Kidney (tissue), 14 donors: ENCODE measurements around the gene ZBTB8A. TPM values are rescaled to one million over a fixed set of nuclear protein-coding genes. Genes with fewer than 3 reads are reported as not detected.

Source experiments
- DNase-seq, 5 donors: peaks; one replicate each; pipeline ENCODE4 v3.0.0-alpha.2; 2013 to 2020
- FAIRE-seq: peaks from 2 replicates; lab custom pipeline; 2012; peaks lifted over from hg19 to GRCh38; lab: Jason Lieb, UNC
- H3K27ac ChIP-seq, 2 donors: one replicate each; pipeline ENCODE4 v1.7.0; 2013; ENCODE audit warnings: low read depth in 2 of 2, low read length in 2 of 2, inconsistent platforms in 1 of 2
- H3K27me3 ChIP-seq: one replicate; pipeline ENCODE4 v1.7.1; 2013; ENCODE audit warnings: low read length, inconsistent platforms; ENCODE audit not compliant: control insufficient read depth, insufficient read depth
- H3K36me3 ChIP-seq, 3 donors: one replicate each; pipeline versions ENCODE4 v1.7.0 to v1.7.1; 2013; ENCODE audit warnings: low read length in 3 of 3, control low read depth in 1 of 3, inconsistent platforms in 1 of 3; ENCODE audit not compliant: insufficient read depth in 3 of 3, control insufficient read depth in 2 of 3
- H3K4me1 ChIP-seq, 3 donors: one replicate each; pipeline versions ENCODE4 v1.7.0 to v1.7.1; 2013; ENCODE audit warnings: low read length in 3 of 3, inconsistent platforms in 1 of 3, low read depth in 1 of 3; ENCODE audit not compliant: control insufficient read depth in 2 of 3, insufficient read depth in 2 of 3
- H3K4me3 ChIP-seq, 3 donors: one replicate each; pipeline versions ENCODE4 v1.7.0 to v1.8.1; 2013; ENCODE audit warnings: low read length in 3 of 3, control low read depth in 1 of 3, inconsistent platforms in 1 of 3
- H3K9ac ChIP-seq, 3 donors: one replicate each; pipeline versions ENCODE4 v1.7.0 to v1.7.1; 2013; ENCODE audit warnings: low read length in 3 of 3, control low read depth in 1 of 3, inconsistent platforms in 1 of 3
- H3K9me3 ChIP-seq, 3 donors: one replicate each; pipeline versions ENCODE4 v1.7.0 to v1.7.1; 2013; ENCODE audit warnings: low read length in 3 of 3, control low read depth in 1 of 3, inconsistent platforms in 1 of 3; ENCODE audit not compliant: control insufficient read depth in 2 of 3, insufficient read depth in 1 of 3
- CTCF ChIP-seq: IDR thresholded peaks from 3 replicates; pipeline ENCODE4 v1.5.1; 2012; ENCODE audit warnings: mild to moderate bottlenecking, moderate library complexity, borderline replicate concordance; ENCODE audit not compliant: insufficient read depth; ENCODE audit errors: extremely low read depth
- intact Hi-C: fragments of 100-400 bp; cut with DNase I; formaldehyde crosslinking; loops from one replicate; pipeline ENCODE4 v1.11.1; 2022
- polyA plus RNA-seq: library from polyadenylated mRNA; stranded (reverse); fragments of 350-450 nt; fragmentation: Illumina TruSeq; extraction: RNeasy Lipid Tissue Mini Kit (QIAGEN cat#74804); gene quantifications from one replicate; pipeline ENCODE4 v1.2.3, GENCODE V29; 2014; ENCODE audit warnings: low read depth, low replicate concordance; ENCODE audit not compliant: insufficient read depth
- total RNA-seq: library from RNA; stranded (reverse); fragmentation: NEBNext Ultra II Directional; extraction: Animal tissue kit (Norgen Biotek cat#: 25700); gene quantifications from one replicate; pipeline ENCODE4 v1.2.1, GENCODE V29; 2021
- donor health status: control.
- donor health status: control.
- donor health status: control.
- donor health status: control.
- donor health status: control.
- donor health status: DM: yes; HTN: yes; CAD: no.
- donor health status: Normal renal cell carcinoma (clear cell type).

The ZBTB8A gene
- total and polyA plus RNA-seq, 2 donors from 2014 or later: 1.8 to 10.4 TPM

DNA sequence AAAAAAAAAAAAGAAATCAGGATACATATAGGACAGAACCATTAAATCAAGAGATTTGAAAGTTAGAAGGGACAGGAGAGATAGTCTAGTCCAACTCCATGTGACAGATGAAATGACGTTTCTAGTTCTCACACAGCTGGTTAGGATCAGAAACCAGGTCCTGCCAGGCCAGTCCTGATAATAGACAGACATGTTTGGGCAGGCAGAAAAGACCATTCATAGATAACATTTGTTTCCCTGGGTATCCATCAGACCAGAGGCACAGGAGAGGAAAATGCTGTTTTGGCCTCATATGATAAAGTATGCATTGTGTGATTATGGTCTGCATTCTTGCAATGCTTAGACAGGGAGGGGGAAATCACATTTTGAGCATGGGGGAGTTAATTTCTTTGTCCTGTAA, 45.0 kb upstream of the ZBTB8A start:
- no peaks in the 10 kb centered on the region for H3K4me1 ChIP-seq
- no peak overlapping the region for H3K9ac ChIP-seq
- H3K27ac ChIP-seq: no peak overlapping the region
- no peak overlapping the region for H3K4me3 ChIP-seq
- H3K36me3 ChIP-seq: no peaks in the 10 kb centered on the region
- no peak for DNase-seq
- H3K27me3 ChIP-seq: no peaks in the 10 kb centered on the region
- no peak for TF ChIP-seq CTCF
- FAIRE-seq: no peak
- intact Hi-C loops: no loop called here
- no peaks in the 10 kb centered on the region for H3K9me3 ChIP-seq

DNA sequence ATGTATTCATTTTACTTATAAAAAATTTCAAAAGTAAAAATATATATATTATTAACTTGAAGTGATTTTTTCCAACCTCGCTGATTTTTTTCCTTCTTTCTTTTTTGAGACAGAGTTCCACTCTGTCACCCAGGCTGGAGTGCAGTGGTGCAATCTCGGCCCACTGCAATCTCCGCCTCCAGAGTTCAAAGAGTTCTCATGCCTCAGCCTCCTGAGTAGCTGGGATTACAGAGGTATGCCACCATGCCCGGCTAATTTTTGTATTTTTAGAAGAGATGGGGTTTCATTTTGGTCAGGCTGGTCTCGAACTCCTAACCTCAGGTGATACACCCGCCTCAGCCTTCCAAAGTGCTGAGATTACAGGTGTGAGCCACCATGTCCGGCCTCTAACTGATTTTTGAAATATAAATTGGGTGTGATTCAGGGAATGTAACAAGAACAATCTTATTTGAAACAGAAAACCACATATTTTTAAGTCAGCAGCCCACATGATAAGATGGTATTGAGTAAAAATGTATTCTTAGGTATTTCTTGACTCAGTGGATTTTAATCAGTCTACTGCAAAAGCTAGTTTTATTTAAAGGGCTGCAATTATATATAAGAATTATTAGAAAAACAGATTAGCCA, 44.4 kb upstream of the ZBTB8A start:
- no peaks in the 10 kb centered on the region for H3K36me3 ChIP-seq
- DNase-seq (no peak), FAIRE-seq (no peak)
- H3K4me3 ChIP-seq: no peak overlapping the region
- no peaks in the 10 kb centered on the region for H3K4me1 ChIP-seq
- H3K9me3 ChIP-seq: no peaks in the 10 kb centered on the region
- TF ChIP-seq CTCF: no peak
- no peak overlapping the region for H3K9ac ChIP-seq
- intact Hi-C loops: no loop called here
- H3K27me3 ChIP-seq: no peaks in the 10 kb centered on the region
- H3K27ac ChIP-seq: no peak overlapping the region

DNA sequence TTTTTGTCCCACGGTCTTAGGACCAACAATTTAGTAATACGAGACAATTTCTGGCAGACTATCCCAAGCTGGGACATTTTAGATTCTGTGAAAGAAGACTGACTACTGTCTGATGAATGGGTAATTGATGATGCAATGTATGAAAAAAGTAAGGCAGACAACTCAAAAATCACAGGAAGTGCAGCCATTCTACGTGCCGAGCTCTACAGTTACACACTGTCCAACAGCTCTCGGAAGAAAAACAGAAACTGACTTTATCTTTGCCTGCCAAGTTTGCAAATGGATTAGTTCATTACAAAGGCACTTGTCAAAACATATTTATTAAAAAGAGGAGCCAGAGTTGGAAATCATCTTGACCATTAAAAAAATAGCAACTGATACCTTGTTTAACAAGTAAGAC, 43.1 kb upstream of the ZBTB8A start:
- Histone ChIP-seq H3K9me3 (no peaks in the 10 kb centered on the region), H3K9ac (no peak overlapping the region), H3K4me1 (peaks cover 0 to 2% (median 0%) of the 10 kb centered on the region in 3 donors), H3K27me3 (no peaks in the 10 kb centered on the region), H3K27ac (no peak overlapping the region), H3K4me3 (no peak overlapping the region), H3K36me3 (no peaks in the 10 kb centered on the region)
- no peak for TF ChIP-seq CTCF
- intact Hi-C loops: no loop called here
- DNase-seq (peak in 1 of 5 donors; percentile 15), FAIRE-seq (no peak)

DNA sequence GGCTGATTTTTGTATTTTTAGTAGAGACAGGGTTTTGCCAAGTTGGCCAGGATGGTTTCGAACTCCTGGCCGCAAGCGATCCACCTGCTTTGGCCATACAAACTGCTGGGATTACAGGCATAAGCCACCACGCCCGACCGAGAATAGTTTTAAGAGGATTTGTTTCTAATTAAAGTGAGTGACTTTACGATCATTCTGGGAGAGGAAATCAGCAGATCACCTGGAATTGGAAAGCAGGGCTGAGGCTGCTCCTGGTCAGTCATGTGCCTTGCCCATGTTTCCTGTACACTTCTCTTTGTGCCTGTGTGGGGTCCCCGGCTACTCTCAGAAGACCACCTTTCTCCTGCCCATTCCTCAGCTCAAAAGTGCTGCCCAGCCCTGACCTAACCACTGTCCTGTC, 40.5 kb upstream of the ZBTB8A start:
- FAIRE-seq (no peak), DNase-seq (no peak)
- TF ChIP-seq CTCF: no peak
- no peaks in the 10 kb centered on the region for H3K36me3 ChIP-seq
- no peak overlapping the region for H3K27ac ChIP-seq
- no peaks in the 10 kb centered on the region for H3K9me3 ChIP-seq
- no peak overlapping the region for H3K9ac ChIP-seq
- intact Hi-C loops: no loop called here
- peaks cover 0 to 2% (median 0%) of the 10 kb centered on the region in 3 donors for H3K4me1 ChIP-seq
- no peaks in the 10 kb centered on the region for H3K27me3 ChIP-seq
- H3K4me3 ChIP-seq: no peak overlapping the region
